HG03521 (cell line): ENCODE results near the gene MORC3.
"Not testable (repeated sequence)": the region's sequence is repeated elsewhere in the genome, so short reads cannot be mapped to it uniquely, and the experiment has no call there.

ENCODE experiments used
- ATAC-seq: cut with Tn5 transposase; IDR thresholded peaks from one replicate; pipeline ENCODE4 v1.9.1; 2021; ENCODE audit warnings: mild to moderate bottlenecking, moderate library complexity; ENCODE audit not compliant: unreplicated experiment

Gene MORC3

GRCh38 chr21:36323032-36323431, 3.0 kb downstream of the MORC3 start:
- no peak for ATAC-seq

GRCh38 chr21:36325373-36326010, 5.5 kb downstream of the MORC3 start:
- ATAC-seq, result no peak

- no peak for ATAC-seq
Measured at GRCh38 chr21:36330904-36331303, 10.9 kb downstream of the MORC3 start.

GRCh38 chr21:36337099-36337509, 17.1 kb downstream of the MORC3 start:
- no peak for ATAC-seq

- ATAC-seq, result no peak
Measured at GRCh38 chr21:36338975-36339374, 19.0 kb downstream of the MORC3 start.

GRCh38 chr21:36342581-36342980, 22.6 kb downstream of the MORC3 start:
- ATAC-seq, result not testable (repeated sequence)

- no peak for ATAC-seq
Measured at GRCh38 chr21:36344931-36345330, 24.9 kb downstream of the MORC3 start.

GRCh38 chr21:36347278-36347961, 27.4 kb downstream of the MORC3 start:
- no peak for ATAC-seq

GRCh38 chr21:36347962-36348328, 27.9 kb downstream of the MORC3 start:
- no peak for ATAC-seq

- ATAC-seq, result no peak
Measured at GRCh38 chr21:36349315-36349714, 29.3 kb downstream of the MORC3 start.

- ATAC-seq, result no peak
Measured at GRCh38 chr21:36350282-36350910, 30.4 kb downstream of the MORC3 start.

GRCh38 chr21:36354918-36355680, 35.1 kb downstream of the MORC3 start:
- ATAC-seq, result no peak

GRCh38 chr21:36355868-36356267, 35.9 kb downstream of the MORC3 start:
- ATAC-seq, result no peak

GRCh38 chr21:36359185-36359584, 39.2 kb downstream of the MORC3 start:
- ATAC-seq, result no peak

GRCh38 chr21:36369064-36369685, 49.2 kb downstream of the MORC3 start:
- ATAC-seq, result no peak

- no peak for ATAC-seq
Measured at GRCh38 chr21:36375994-36376393, 56.0 kb downstream of the MORC3 start.

- ATAC-seq, result no peak
Measured at GRCh38 chr21:36377391-36377842, 57.4 kb downstream of the MORC3 start.

- no peak for ATAC-seq
Measured at GRCh38 chr21:36379251-36379650, 59.3 kb downstream of the MORC3 start.

GRCh38 chr21:36381841-36382589, 62.0 kb downstream of the MORC3 start:
- ATAC-seq, result no peak

- ATAC-seq, result not testable (repeated sequence)
Measured at GRCh38 chr21:36382722-36383121, 62.7 kb downstream of the MORC3 start.
